HL-60 (cell line): ENCODE data around the gene HHIP.

ENCODE experiments used
- DNase-seq, 2 experiments: peaks; one replicate each; pipeline ENCODE4 v3.0.0-alpha.2; 2010 to 2020; ENCODE audit warnings: low read depth in 1 of 2, low spot score in 1 of 2
- H3K27ac ChIP-seq: fragments of 250-450 bp; sonication (Bioruptor Pico); replicated peaks from 2 replicates; pipeline ENCODE4 v1.5.1; 2020; ENCODE audit warnings: mild to moderate bottlenecking, moderate library complexity
- H3K27me3 ChIP-seq: fragments of 250-450 bp; sonication (Bioruptor Pico); 2 replicates; pipeline ENCODE4 v1.5.1; 2021; ENCODE audit warnings: mild to moderate bottlenecking, moderate library complexity; ENCODE audit not compliant: insufficient read depth, poor library complexity, severe bottlenecking
- H3K4me3 ChIP-seq: replicated peaks from 2 replicates; pipeline ENCODE4 v1.5.1; 2011; ENCODE audit warnings: mild to moderate bottlenecking, control low read depth, low read length; ENCODE audit not compliant: insufficient read depth
- CTCF ChIP-seq: IDR thresholded peaks from one replicate; pipeline ENCODE4 v1.5.1; 2011; ENCODE audit warnings: low read length, control low read depth, inconsistent platforms; ENCODE audit not compliant: insufficient read depth
- GABPA ChIP-seq: IDR thresholded peaks from 2 replicates; pipeline ENCODE4 v1.6.1; 2012; ENCODE audit warnings: low read depth
- POLR2AphosphoS5 ChIP-seq: IDR thresholded peaks from 2 replicates; pipeline ENCODE4 v1.6.1; 2012; ENCODE audit warnings: low read depth
- REST ChIP-seq: IDR thresholded peaks from 2 replicates; pipeline ENCODE4 v1.6.1; 2012; ENCODE audit warnings: low read depth; ENCODE audit not compliant: insufficient replicate concordance
- SPI1 ChIP-seq: IDR thresholded peaks from 2 replicates; pipeline ENCODE4 v1.6.1; 2012; ENCODE audit warnings: low read depth, mild to moderate bottlenecking, borderline replicate concordance

HHIP gene

GRCh38 chr4:144647590-144647989, 1.6 kb downstream of the HHIP start:
- no peak for TF ChIP-seq GABPA
- no peak for TF ChIP-seq REST
- no peak for TF ChIP-seq POLR2AphosphoS5
- no peak for TF ChIP-seq CTCF
- no peak for TF ChIP-seq SPI1
- DNase-seq: no peak
- Histone ChIP-seq H3K27me3 (peaks cover 29% of the 10 kb centered on the region), H3K4me3 (no peak overlapping the region), H3K27ac (no peak overlapping the region)

- H3K27ac ChIP-seq: no peak overlapping the region
Measured at GRCh38 chr4:144648042-144648441, 2.1 kb downstream of the HHIP start.

GRCh38 chr4:144649646-144650045, 3.7 kb downstream of the HHIP start:
- peaks cover 22% of the 10 kb centered on the region for H3K27me3 ChIP-seq
- no peak overlapping the region for H3K4me3 ChIP-seq
- no peak for DNase-seq
- TF ChIP-seq POLR2AphosphoS5 (no peak), GABPA (no peak), REST (no peak), SPI1 (no peak), CTCF (no peak)
- no peak overlapping the region for H3K27ac ChIP-seq

More at GRCh38 chr4:144648042-144648441, 2.1 kb downstream of the HHIP start:
- Histone ChIP-seq H3K27me3 (peaks cover 29% of the 10 kb centered on the region), H3K4me3 (no peak overlapping the region)
- TF ChIP-seq POLR2AphosphoS5 (no peak), GABPA (no peak), REST (no peak), SPI1 (no peak), CTCF (no peak)
- DNase-seq: no peak
